Chondrocyte (in vitro differentiated cells): ENCODE results near the gene OTUD1. TPM values are rescaled to one million over a fixed set of nuclear protein-coding genes. Genes with fewer than 3 reads are reported as not detected.

Experiments used
- DNase-seq: peaks from one replicate; pipeline ENCODE4 v3.0.0; 2021; ENCODE audit warnings: mixed read lengths, low spot score
- H3K27ac Mint-ChIP-seq: one replicate; pipeline ENCODE4 v1.8.0; 2021; ENCODE audit warnings: mild to moderate bottlenecking, moderate library complexity, mixed read lengths; ENCODE audit not compliant: unreplicated experiment
- H3K27me3 Mint-ChIP-seq: 2 replicates; pipeline ENCODE4 v1.8.0; 2021; ENCODE audit warnings: low read depth, mixed read lengths
- H3K36me3 Mint-ChIP-seq: 2 replicates; pipeline ENCODE4 v1.8.0; 2021; ENCODE audit warnings: low read depth, mixed read lengths
- H3K4me1 Mint-ChIP-seq: 2 replicates; pipeline ENCODE4 v1.8.0; 2021; ENCODE audit warnings: low read depth, mild to moderate bottlenecking, mixed read lengths
- H3K4me3 Mint-ChIP-seq: one replicate; pipeline ENCODE4 v1.8.0; 2021; ENCODE audit warnings: mild to moderate bottlenecking, moderate library complexity, mixed read lengths; ENCODE audit not compliant: unreplicated experiment
- H3K9me3 Mint-ChIP-seq: 2 replicates; pipeline ENCODE4 v1.8.0; 2021; ENCODE audit warnings: low read depth, mixed read lengths
- CTCF ChIP-seq: fragments of 200-600 bp; sonication (generic); IDR thresholded peaks from 2 replicates; pipeline ENCODE4 v1.5.0; 2021; ENCODE audit warnings: antibody characterized with exemption, mild to moderate bottlenecking, moderate library complexity
- total RNA-seq: library from RNA; stranded (reverse); gene quantifications from 3 replicates; pipeline ENCODE4 v1.2.1, GENCODE V29; 2021

The OTUD1 gene
- total RNA-seq, 1 donor from 2014 or later: 11.3 TPM

- Mint-ChIP-seq H3K4me3 (no peak overlapping the region), H3K27ac (no peak overlapping the region), H3K27me3 (peaks cover 9% of the 10 kb centered on the region), H3K36me3 (no peaks in the 10 kb centered on the region), H3K9me3 (no peaks in the 10 kb centered on the region), H3K4me1 (peaks cover 5% of the 10 kb centered on the region)
- no peak for TF ChIP-seq CTCF
- DNase-seq: no peak
Measured at GRCh38 chr10:23461557-23461956, 22.7 kb downstream of the OTUD1 start.

- Mint-ChIP-seq H3K27me3 (peaks cover 28% of the 10 kb centered on the region), H3K27ac (no peak overlapping the region)
Measured at GRCh38 chr10:23467012-23467411, 28.1 kb downstream of the OTUD1 start.

GRCh38 chr10:23467548-23467947 lies 28.7 kb downstream of the OTUD1 start:
- H3K27ac Mint-ChIP-seq: no peak overlapping the region
- TF ChIP-seq CTCF: no peak
- DNase-seq: no peak
- H3K9me3 Mint-ChIP-seq: no peaks in the 10 kb centered on the region
- H3K36me3 Mint-ChIP-seq: no peaks in the 10 kb centered on the region
- no peaks in the 10 kb centered on the region for H3K4me1 Mint-ChIP-seq
- peaks cover 26% of the 10 kb centered on the region for H3K27me3 Mint-ChIP-seq
- H3K4me3 Mint-ChIP-seq: no peak overlapping the region

More at GRCh38 chr10:23467012-23467411, 28.1 kb downstream of the OTUD1 start:
- H3K4me1 Mint-ChIP-seq: peaks cover 3% of the 10 kb centered on the region
- H3K9me3 Mint-ChIP-seq: no peaks in the 10 kb centered on the region
- no peaks in the 10 kb centered on the region for H3K36me3 Mint-ChIP-seq
- no peak for DNase-seq
- TF ChIP-seq CTCF: no peak
- no peak overlapping the region for H3K4me3 Mint-ChIP-seq

- H3K27me3 Mint-ChIP-seq: peaks cover 26% of the 10 kb centered on the region
- no peak for TF ChIP-seq CTCF
- DNase-seq: no peak
- H3K4me1 Mint-ChIP-seq: no peaks in the 10 kb centered on the region
- H3K9me3 Mint-ChIP-seq: no peaks in the 10 kb centered on the region
- no peak overlapping the region for H3K27ac Mint-ChIP-seq
- no peaks in the 10 kb centered on the region for H3K36me3 Mint-ChIP-seq
- no peak overlapping the region for H3K4me3 Mint-ChIP-seq
Measured at GRCh38 chr10:23469596-23470237, 30.8 kb downstream of the OTUD1 start.

GRCh38 chr10:23472181-23472580 lies 33.3 kb downstream of the OTUD1 start:
- Mint-ChIP-seq H3K4me1 (no peaks in the 10 kb centered on the region), H3K9me3 (no peaks in the 10 kb centered on the region), H3K36me3 (no peaks in the 10 kb centered on the region), H3K4me3 (no peak overlapping the region), H3K27ac (no peak overlapping the region), H3K27me3 (peaks cover 25% of the 10 kb centered on the region)
- no peak for TF ChIP-seq CTCF
- DNase-seq: no peak
